ENCODE data around the gene ERCC8.
"Not testable (repeated sequence)": the region's sequence is repeated elsewhere in the genome, so short reads cannot be mapped to it uniquely, and the experiment has no call there.

ERCC8 gene, protein sequence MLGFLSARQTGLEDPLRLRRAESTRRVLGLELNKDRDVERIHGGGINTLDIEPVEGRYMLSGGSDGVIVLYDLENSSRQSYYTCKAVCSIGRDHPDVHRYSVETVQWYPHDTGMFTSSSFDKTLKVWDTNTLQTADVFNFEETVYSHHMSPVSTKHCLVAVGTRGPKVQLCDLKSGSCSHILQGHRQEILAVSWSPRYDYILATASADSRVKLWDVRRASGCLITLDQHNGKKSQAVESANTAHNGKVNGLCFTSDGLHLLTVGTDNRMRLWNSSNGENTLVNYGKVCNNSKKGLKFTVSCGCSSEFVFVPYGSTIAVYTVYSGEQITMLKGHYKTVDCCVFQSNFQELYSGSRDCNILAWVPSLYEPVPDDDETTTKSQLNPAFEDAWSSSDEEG

DNA sequence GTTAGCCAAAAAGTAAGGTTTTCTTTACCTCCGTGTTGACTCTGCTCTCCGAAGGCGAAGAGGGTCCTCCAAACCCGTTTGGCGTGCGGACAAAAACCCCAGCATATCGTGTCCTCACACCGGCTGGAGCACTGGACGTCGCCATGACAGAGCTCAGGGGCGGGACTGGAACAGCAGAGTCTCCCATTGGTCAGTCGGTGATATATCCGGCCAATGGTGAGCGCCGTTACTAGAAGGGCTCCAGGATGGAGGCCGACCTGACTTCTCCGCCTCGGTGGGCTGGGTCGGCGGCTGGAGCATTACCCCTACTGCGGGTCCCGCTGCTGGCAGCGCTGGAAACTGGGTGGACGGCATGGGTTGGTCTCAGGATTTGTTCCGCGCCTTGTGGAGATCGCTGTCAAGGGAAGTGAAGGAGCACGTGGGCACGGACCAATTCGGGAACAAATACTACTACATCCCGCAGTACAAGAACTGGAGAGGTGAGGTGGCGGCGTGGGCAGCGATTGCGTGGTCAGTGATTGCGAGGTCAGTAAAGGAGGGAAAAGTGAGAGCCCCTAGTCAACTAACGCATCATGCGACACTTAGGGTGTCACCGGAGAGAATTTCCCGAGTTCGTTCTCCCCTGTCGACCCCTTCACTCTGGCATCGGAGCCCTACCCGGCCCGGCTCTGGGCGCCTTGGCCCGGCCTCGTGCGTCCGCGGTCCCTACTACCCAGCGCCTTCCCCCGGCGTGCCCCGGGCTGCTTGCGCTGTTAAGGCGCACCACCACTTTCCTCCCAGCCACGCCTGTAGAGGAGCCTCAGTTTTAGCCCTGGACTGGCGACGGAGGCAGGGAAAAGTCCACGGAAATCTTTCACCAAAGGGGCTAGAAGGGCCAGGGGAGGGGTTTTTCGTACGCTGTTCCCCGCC lies at the start of gene ERCC8, which contains the start of gene NDUFAF2:
TSS of gene ERCC8 (minus strand) at position 167 of the 909 bp plus-strand sequence. CDS start at position 105, 62 bp downstream.
TSS of gene NDUFAF2 (plus strand) at position 302 of the 909 bp plus-strand sequence. CDS start at position 353, 51 bp downstream.
- H3K27ac ChIP-seq: peak within 1 kb of the TSS; percentile 63

DNA sequence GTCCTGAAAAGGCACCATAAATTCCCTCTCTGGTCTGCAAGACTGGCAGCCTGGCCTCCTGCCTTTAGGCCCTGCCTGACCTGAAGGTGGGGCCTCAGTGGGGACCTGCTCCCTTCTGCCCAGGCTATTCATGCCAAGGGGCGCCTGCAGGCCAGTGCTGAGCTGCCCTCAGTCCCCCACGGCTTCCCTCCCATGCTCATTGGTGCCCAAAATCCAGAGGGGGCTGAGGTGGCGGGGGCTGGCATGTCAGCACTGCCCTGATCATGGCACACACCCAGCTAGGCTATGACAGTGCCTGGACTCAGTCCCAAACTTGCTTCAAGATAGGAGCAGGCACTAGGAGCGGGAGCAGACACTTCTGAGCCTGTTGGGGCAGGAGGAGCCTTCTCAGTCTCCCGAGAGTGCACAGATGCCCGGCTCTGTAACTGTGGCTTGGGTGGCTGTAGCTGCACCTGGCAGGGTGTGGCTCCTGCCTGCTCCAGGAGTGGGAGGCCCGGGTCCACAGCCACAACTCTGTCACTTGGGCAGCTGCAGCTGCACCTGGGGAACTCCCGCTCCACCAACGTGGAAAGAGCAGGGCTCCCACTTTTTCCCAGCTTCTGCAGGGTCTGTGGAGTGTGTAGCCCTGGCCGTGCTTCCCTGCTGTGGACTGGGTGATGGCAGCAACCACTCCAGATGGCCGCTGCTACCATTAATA lies 49.2 kb upstream of the ERCC8 start:
- no peak overlapping the region for H3K27ac ChIP-seq
- DNase-seq (ENCODE audit: low read depth, low spot score): no peak

More for the DNA sequence above, at the start of gene ERCC8, which contains the start of gene NDUFAF2:
- peak; percentile 66 for DNase-seq (ENCODE audit: low read depth, low spot score)

DNA sequence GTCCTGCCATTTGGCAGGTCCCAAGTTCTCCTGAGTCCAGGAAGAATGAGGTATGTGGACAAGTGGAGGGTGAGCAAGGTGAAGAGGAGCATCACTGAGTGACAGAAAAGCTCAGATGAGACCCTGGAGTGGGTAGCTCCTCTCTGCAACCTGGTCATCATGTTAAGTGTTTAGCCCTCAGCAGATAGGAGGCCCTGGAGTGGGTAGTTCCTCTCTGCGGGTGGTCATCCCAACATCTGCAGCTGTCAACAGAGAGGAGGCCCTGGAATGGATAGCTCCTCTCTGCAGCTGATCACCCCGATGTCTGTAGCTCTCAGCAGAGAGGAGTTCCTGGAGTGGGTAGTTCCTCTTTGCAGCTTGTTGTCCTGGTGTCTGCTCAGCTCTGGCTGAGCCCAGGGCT lies 48.6 kb upstream of the ERCC8 start:
- DNase-seq (ENCODE audit: low read depth, low spot score): no peak
- H3K27ac ChIP-seq: no peak overlapping the region

DNA sequence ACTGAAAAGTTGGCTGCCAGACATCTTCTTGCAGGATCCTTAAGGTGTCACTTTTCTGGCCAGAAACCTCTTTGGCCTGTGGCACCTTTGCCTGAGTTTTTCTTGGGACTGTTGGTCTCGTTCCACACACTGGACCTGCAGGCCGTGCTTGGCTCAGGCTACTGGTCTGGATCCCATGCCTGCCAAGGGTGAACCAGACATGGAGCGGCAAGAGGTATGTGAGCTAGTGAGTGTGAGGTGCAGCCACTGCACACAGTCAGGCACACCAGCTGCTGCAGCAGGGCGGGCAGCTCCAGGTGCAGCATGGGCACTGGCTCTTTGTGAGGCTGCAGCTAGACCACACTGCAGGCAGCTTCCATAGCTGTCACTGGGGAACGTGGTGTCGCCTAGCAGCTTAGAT lies 48.0 kb upstream of the ERCC8 start:
- no peak overlapping the region for H3K27ac ChIP-seq
- no peak for DNase-seq (ENCODE audit: low read depth, low spot score)

DNA sequence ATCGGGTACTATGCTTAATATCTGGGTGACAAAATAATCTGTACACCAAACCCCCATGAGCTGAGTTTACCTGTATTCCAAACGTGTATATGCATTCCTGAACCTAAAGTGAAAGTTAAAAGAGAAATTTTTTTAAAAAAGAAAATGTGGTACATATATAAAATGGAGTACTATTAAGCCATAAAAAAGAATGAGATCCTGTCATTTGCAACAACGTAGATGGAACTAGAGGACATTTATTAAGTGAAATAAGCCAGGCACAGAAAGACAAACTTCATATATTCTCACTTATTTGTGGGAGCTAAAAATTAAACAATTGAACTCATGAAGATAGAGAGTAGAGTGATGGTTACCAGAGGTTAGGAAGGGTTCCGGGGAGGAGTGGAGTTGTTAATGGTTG lies 44.9 kb upstream of the ERCC8 start:
- H3K27ac ChIP-seq: no peak overlapping the region
- DNase-seq (ENCODE audit: low read depth, low spot score): no peak

DNA sequence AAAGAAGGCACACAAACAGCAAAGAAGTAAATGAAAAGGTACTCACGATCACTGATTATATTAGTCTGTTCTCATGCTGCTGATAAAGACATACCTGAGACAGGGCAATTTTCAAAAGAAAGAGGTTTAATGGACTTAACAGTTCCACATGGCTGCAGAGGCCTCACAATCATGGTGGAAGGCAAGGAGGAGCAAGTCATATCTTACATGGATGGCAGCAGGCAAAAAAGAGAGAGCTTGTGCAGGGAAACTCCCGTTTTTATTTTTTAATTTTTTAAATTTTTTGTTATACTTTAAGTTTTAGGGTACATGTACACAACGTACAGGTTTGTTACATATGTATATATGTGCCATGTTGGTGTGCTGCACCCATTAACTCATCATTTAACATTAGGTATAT lies 37.3 kb upstream of the ERCC8 start:
- not testable (repeated sequence) for H3K27ac ChIP-seq; DNase-seq (ENCODE audit: low read depth, low spot score)

DNA sequence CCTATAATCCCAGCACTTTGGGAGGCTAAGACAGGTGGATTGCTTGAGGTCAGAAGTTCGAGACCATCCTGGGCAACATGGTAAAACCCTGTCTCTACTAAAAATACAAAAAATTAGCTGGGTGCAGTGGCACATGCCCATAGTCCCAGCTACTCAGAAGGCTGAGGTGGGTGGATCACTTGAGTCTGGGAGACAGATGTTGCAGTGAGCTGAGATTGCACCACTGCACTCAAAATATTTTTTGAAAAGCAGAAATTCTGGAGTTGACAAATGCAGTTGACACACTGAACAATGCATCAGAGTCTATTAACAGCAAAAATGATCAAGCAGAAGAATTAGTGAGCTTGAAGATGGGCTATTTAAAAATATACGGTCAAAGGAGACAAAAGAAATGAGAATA lies 35.6 kb upstream of the ERCC8 start:
- no peak for DNase-seq (ENCODE audit: low read depth, low spot score)
- H3K27ac ChIP-seq: no peak overlapping the region

DNA sequence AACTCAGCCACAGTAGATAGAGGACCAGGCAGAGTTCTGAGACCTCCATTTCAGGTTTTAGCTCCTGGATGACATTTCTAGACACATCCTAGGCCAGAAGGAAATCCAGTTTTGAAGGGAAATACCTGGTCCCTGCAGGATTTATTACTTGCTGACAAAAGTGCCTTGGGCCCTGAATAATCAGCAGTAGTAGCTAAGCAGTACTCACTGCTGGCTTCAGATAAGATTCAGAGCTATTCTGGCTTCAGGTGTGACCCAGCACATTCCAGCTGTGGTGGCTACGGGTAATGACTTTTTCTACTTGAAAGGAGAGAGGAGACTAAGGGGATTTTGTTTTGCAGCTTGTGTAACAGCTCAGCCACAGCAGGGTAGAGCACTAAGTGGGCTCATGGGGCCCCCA lies 34.1 kb upstream of the ERCC8 start:
- DNase-seq (ENCODE audit: low read depth, low spot score): no peak
- H3K27ac ChIP-seq: no peak overlapping the region

DNA sequence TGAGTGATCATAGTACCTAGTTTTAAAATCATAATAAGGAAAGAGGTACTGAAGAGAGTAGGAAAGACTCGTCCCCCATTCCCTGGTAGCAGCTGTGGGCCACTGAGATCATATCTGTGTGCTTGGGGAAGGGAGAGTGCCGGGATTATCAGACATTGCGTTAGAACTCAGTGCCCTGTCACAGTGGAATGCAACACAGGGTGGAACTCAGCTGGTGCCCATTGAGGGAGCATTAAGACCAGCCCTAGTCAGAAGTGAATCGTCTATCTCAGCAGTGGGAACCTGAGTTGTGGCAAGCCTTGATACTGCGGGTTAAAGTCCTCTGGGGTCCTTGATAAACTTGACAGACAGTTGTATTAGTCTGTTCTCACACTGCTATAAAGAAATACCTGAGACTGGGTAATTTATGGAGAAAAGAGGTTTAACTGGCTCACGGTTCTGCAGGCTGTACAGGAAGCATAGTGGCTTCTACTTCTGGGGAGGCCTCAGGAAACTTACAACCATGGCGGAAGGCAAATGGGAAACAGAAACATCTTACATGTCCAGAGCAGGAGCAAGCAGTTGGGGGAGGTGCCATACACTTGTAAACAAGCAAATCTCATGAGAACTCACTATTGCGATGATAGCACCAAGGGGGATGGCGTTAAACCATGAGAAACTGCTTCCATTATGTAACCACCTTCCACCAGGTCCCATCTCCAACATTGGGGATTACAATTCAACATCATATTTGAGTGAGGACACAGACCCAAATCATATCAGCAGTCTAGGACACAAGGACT lies 33.3 kb upstream of the ERCC8 start:
- H3K27ac ChIP-seq: no peak overlapping the region
- no peak for DNase-seq (ENCODE audit: low read depth, low spot score)

DNA sequence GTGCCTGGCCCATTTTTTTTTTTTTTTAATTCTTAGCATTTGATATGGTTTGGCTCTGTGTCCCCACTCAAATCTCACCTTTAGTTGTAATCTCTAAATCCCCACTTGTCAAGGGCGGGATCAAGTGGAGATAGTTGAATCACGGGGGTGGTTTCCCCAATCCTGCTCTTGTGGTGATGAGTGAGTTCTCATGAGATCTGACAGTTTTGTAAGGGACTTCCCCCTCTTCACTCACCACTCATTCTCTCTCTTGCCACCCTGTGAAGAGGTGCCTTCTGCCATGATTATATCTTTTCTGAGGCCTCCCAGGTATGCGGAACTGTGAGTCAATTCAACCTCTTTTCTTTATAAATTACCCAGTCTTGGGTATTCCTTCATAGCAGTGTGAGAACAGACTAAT lies 27.4 kb upstream of the ERCC8 start:
- no peak for DNase-seq (ENCODE audit: low read depth, low spot score)
- no peak overlapping the region for H3K27ac ChIP-seq

DNA sequence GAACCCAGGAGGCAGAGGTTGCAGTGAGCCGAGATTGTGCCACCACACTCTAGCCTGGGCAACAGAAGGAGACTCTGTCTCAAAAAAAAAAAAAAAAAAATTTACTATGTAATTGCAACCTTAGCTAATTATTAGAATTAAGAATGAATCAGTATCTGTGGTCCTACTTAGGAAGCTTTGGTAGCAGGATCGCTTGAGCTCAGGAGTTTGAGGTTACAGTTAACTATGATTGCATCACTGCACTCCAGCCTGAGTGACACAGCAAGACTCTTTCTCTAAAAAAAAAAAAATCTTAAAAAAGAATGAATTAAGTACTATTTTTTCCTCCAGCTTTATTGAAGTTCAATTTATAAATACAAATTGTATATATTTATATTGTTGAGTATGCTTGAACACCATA lies 16.8 kb upstream of the ERCC8 start:
- DNase-seq (ENCODE audit: low read depth, low spot score): no peak

DNA sequence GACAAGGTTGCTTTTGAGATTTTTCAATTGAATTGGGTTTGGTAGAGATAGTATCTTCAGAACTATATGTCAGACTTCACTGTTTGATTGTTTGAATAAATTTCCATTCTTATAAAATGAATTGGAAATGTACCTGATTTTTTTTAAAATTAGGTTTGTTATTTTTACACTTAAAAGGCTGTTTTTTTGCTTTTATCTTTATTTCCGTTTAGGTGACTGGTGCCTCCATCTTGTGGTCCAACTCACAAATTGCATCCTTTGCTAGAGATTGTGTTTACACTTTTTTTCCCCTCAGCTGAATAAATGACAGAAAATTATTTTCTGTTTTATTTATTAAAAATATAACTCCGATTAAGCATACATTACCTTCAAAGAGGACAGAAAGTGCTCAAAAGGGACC lies 15.7 kb upstream of the ERCC8 start:
- DNase-seq (ENCODE audit: low read depth, low spot score): no peak

More for the DNA sequence above, 16.8 kb upstream of the ERCC8 start:
- H3K27ac ChIP-seq: no peak overlapping the region

DNA sequence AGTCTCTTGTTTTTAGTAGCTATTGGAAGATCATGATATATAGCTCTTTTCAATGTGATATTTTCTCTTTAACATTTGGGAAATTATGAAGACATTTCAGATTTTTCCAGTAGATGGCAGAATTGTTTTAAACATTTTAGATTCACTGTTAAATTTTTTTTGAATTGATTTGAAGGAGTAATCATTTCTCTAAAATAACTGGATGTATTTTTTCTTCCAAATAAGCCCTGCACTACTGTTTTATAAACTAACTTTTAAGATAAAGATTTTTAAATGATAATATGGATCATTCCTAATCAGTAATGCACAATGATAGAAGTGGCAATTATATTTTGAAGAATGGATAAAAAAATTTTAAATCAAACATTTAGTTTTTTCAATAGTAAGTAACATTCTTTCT lies 14.3 kb upstream of the ERCC8 start:
- H3K27ac ChIP-seq: no peak overlapping the region
- DNase-seq (ENCODE audit: low read depth, low spot score): no peak

More for the DNA sequence above, 15.7 kb upstream of the ERCC8 start:
- H3K27ac ChIP-seq: no peak overlapping the region

DNA sequence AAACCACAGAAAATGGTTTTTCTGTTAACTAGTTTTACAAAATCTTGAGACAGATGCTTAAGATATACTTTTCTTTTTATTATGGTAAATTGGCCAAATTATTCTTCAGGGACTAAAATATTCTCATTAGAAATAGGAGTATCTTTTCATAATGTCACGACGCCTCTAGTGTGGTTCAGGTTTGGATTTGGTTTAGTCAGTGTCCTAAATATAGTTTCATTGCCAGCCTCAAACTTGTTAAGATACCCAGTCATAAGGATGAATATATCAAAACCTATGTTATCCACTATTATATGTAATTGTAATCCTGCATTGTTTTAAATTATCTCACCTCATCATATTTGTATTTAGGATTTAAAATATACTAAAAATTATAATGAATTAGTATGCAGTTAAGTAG lies 13.8 kb upstream of the ERCC8 start:
- H3K27ac ChIP-seq: no peak overlapping the region
- DNase-seq (ENCODE audit: low read depth, low spot score): no peak

DNA sequence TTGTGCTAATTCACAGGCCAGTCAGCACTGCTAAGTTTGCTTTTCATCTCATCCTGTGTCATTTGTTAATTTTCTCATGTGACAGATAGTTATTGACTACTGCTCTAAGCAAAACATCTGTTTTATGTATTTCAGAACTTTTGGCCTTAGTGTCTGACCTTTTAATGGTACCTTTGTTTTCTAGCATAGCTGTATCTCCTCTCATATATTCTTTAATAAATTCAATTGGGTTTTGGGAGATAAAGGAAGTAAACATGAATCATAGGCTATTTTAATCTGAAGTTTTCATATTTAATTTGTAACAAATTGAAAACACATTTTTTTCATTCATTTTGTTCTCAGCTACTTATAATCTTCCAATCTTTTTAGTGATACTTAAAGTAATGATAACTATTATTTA lies 13.2 kb upstream of the ERCC8 start:
- no peak overlapping the region for H3K27ac ChIP-seq
- no peak for DNase-seq (ENCODE audit: low read depth, low spot score)

DNA sequence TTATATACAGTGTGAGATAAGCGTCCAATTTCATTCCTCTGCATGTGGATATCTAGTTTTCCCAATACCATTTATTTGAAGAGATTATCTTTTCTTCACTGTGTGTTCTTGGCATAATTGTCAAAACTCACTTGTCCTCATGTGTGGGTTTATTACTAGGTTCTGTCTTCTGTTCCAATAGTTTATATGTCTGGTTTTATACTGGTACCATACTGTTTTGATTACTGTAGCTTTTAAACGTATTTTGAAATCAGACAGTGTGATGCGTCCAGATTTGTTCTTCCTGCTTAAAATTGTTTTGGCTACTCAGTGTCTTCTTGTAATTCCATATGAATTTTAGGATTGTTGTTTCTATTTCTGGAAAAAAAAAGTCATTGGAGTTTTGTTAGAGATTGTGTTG lies 10.4 kb upstream of the ERCC8 start:
- no peak for DNase-seq (ENCODE audit: low read depth, low spot score)
- no peak overlapping the region for H3K27ac ChIP-seq

DNA sequence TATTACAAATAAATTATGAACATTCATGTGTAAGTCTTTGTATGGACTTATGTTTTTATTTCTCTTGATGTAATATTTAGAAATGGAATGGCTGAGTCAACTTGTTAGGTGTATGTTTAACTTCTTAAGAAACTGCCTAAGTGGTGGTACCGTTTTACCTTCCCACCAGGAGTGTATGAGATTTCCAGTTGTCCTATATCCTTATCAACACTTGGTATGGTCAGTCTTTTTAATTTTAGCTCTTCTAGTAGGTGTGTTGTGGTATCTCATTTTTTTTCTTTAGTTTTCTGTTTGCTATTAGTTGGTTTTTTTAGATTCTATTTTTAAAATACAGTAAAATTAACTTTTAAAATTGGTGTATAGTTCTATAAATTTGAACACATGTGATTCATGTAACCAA lies 3.9 kb upstream of the ERCC8 start:
- H3K27ac ChIP-seq: no peak overlapping the region
- no peak for DNase-seq (ENCODE audit: low read depth, low spot score)

DNA sequence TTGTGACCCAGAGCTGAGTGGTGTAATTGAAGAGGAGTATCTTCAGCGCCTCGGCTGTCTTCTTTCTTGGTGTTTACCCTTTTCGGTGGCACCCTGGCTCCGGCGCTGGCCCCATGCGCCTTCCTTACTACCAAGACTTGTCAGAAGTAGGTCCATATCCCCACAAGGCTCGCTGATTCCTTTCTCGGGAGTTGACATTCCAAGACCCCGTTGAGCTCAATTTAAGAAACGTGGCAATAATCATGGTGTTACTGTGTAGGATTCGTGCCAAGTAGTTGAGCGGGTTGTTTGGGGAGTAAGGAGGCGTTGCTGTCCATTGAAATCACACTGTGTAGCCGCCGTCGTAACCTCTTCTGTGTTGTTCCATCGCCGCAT lies 930 bp upstream of the ERCC8 start:
- H3K27ac ChIP-seq: peak overlapping the region; percentile 63
- DNase-seq (ENCODE audit: low read depth, low spot score): no peak

DNA sequence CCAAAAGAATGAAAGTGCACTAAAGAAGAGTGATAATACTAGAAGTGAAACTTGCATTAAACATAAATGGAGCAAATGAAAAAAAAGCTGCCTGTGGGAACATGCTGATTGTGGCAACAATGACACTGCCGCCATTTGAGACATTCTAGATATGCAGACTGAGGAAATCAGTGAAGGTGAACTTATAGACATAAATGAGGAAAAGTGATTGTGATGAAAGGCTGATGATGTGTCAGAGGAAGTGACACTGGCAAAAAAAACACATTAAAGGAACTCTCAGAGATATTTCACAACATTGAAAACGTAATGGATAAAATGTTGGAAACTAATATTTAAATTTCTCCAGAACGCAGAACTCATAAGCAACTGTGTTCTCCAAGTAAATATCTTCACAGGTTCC lies 1.2 kb downstream of the ERCC8 start:
- DNase-seq (ENCODE audit: low read depth, low spot score): no peak
- no peak overlapping the region for H3K27ac ChIP-seq

DNA sequence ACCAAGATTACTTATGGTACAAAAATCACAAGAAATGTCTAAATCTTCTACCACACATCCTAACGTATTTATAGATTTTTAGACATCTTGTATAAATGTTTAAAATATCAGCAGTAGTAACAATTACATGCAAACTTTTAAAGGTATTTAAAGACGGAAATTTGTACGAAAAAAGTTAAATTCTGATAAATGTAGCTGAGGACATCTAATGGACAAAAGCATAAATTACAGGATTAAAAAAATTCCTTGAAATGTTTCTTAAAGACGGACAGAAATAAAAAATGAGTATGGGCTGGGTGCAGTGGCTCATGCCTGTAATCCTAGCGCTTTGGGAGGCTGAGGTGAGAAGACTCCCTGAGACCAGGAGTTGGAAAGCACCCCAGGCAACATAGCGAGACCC lies 15.8 kb downstream of the ERCC8 start:
- no peak for DNase-seq (ENCODE audit: low read depth, low spot score)
- H3K27ac ChIP-seq: no peak overlapping the region

Data from epithelial cell of prostate (primary cell).